GM19193 (cell line): ENCODE measurements around the gene SALL2.

Source experiments
- POLR2A ChIP-seq: IDR thresholded peaks from 4 replicates; pipeline ENCODE4 v1.6.1; 2011; ENCODE audit not compliant: insufficient read depth, insufficient read length; ENCODE audit errors: extremely low read depth

The SALL2 gene

GRCh38 chr14:21510735-21511657, 15.2 kb downstream of the SALL2 start, which contains the start of gene METTL3:
Gene METTL3, minus strand, starts transcription at chr14:21511340. Its CDS starts 117 bp downstream, at chr14:21511223.
- TF ChIP-seq POLR2A = peak; percentile 82

- no peak for TF ChIP-seq POLR2A
Observed at GRCh38 chr14:21509432-21510143, 16.6 kb downstream of the SALL2 start.

DNA sequence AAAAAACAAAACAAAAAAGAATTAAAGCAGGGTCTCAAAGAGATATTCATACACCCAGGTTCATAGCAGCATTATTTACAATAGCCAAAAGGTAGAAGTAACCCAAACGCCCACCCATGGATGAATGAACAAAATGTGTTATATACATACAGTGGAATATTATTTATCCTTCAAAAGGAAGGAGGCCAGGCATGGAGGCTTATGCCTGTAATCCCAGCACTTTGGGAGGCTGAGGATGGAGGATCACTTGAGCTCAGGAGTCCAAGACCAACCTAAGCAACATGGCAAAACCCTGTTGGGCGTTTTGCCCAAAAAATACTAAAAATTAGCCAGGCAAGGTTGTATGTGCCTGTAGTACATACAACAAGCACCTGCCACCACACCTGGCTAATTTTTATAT, 19.6 kb downstream of the SALL2 start:
- no peak for TF ChIP-seq POLR2A

- no peak for TF ChIP-seq POLR2A
Observed at GRCh38 chr14:21505012-21505553, 21.1 kb downstream of the SALL2 start.

DNA sequence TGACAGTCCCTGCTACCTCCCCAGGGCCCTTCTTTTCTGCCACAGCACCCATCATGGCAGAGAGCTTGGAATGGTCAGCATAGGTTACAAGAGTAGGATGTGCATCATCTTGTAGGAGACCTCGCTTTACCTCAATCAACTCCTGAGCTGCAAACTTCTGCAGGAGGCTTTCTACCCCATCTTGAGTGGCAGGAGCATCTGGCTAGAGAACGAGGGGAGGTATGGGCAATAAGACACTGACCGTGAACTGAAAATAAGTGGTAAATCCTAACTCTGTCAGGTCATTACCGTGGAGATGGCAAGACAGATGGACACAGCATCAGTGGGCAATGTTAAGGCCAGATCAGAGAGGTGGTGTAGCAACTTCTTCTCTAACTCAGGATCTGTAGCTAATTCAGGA, 22.8 kb downstream of the SALL2 start:
- TF ChIP-seq POLR2A = no peak

DNA sequence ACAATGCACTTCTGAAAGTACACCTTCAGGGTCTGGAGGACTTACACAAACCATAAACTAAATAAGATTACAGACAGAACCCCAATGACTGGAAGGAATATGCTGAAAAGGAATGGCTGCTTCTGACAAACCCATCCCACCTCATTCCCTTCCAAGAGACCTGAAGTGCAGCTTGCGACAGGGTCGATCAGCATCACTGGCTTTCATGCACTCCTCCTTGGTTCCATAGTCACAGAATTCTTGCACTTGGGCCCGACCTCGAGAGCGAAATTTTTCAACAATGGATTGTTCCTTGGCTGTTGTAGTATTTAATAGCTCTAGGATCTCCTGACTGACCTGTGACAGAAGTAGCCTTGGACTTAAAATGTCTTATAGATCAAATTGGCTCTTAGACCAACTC, 24.6 kb downstream of the SALL2 start:
- no peak for TF ChIP-seq POLR2A

- TF ChIP-seq POLR2A = no peak
Observed at GRCh38 chr14:21498540-21499526, 27.3 kb downstream of the SALL2 start.

GRCh38 chr14:21496453-21496852, 29.7 kb downstream of the SALL2 start:
- TF ChIP-seq POLR2A = no peak

GRCh38 chr14:21494902-21495762, 31.0 kb downstream of the SALL2 start:
- no peak for TF ChIP-seq POLR2A

- TF ChIP-seq POLR2A = no peak
Observed at GRCh38 chr14:21486640-21487087, 39.5 kb downstream of the SALL2 start.

DNA sequence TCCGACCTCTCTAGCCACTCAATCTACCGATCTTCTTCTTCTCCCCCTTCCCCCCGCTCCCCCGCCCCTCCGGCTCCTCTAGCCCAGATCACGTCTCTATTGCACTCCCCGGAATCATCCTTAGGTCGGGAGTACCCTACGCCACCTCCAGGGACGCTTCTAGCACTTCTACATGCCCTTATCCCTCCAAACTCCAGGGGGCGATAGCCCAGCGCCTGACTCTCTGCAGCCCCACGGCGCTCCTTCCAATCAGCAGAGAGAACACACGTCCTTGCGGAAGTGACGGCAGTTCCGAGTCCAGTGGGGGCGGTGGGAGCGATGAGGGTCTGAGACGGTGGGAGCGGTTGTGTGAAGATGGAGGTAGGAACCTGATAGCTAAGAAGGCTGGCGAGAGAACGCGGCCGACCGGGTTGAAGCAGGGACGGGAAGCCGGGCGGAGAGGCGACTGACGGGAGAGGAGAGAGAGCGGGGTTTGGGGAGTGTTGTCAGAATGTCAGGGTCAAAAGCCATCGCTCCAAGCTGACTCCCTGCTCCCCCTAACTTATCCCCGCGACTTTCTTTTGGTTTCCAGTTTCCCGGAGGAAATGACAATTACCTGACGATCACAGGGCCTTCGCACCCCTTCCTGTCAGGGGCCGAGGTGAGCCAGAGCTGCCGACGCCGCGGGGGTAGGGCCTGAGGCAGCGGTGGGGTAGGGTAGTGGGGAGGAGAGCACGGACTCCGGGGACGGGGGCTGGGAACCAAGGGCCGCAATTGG, 49.0 kb downstream of the SALL2 start, which contains the start of the genes RAB2B and TOX4:
Gene RAB2B (minus strand): TSS at position 35 of the 757 bp plus-strand sequence. CDS start 87 bp downstream, outside the sequence.
Gene TOX4 (plus strand): TSS at position 271 of the 757 bp plus-strand sequence. CDS start 84 bp downstream, at position 355.
- TF ChIP-seq POLR2A = peak; percentile 82

DNA sequence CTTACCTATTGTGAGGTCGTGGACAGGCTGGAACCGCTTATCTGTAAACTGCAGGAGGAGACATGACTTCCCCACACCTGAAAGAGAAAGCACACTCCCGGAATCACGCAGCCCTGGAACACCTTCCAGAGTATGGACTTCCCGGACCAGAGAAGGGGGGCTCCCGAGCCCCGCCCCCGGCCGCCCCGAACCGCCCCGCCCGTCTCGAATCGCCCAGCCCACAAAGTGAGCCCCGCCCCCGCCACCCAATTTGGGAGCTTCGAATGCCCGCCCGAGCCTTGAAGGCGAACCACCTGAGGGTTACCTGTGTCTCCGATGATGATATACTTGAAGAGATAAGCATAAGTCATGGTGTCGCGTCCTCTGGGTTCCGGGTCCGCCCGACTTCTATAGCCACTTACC, 49.6 kb downstream of the SALL2 start:
- TF ChIP-seq POLR2A = peak; percentile 54
